ENCODE data around the gene ASB2.

GRCh38 chr14:93915070-93915705 lies 61.2 kb downstream of the ASB2 start:
- TF ChIP-seq CTCF (IDR thresholded peaks at IDR 0.05; ENCODE audit: borderline replicate concordance, extremely low read depth, low read length, poor library complexity, severe bottlenecking) (no peak), EZH2 (IDR thresholded peaks at IDR 0.05; ENCODE audit: borderline replicate concordance, low read depth, low read length, severe bottlenecking) (no peak)

All from DND-41 (cell line).